Kidney epithelial cell (primary cell): ENCODE measurements around the gene TNRC6C. TPM values are rescaled to one million over a fixed set of nuclear protein-coding genes. Genes with fewer than 3 reads are reported as not detected.
"Not testable (repeated sequence)": the region's sequence is repeated elsewhere in the genome, so short reads cannot be mapped to it uniquely, and the experiment has no call there.

Source experiments
- DNase-seq: peaks from one replicate; pipeline ENCODE4 v3.0.0-alpha.2; 2010; ENCODE audit warnings: low read depth
- H3K27me3 ChIP-seq: 2 replicates; pipeline ENCODE4 v1.6.0; 2011; ENCODE audit warnings: low read length; ENCODE audit not compliant: control insufficient read depth, insufficient read depth
- H3K36me3 ChIP-seq: 2 replicates; pipeline ENCODE4 v1.5.1; 2011; ENCODE audit warnings: low read length; ENCODE audit not compliant: control insufficient read depth, insufficient read depth
- H3K4me3 ChIP-seq: 2 replicates; pipeline ENCODE4 v1.5.1; 2011; ENCODE audit warnings: low read depth, mild to moderate bottlenecking, control low read depth, low read length
- CTCF ChIP-seq: IDR thresholded peaks from 2 replicates; pipeline ENCODE4 v1.5.1; 2011; ENCODE audit warnings: mild to moderate bottlenecking, moderate library complexity, low read length, control low read depth, inconsistent platforms; ENCODE audit not compliant: insufficient read depth, poor library complexity, severe bottlenecking
- total RNA-seq: library from RNA; depleted of rRNA; stranded (reverse); fragments of >200 nt; gene quantifications from 2 replicates; pipeline ENCODE4 v1.2.3, GENCODE V29; 2015

TNRC6C gene
- total RNA-seq, 1 donor from 2014 or later: 5.3 TPM

DNA sequence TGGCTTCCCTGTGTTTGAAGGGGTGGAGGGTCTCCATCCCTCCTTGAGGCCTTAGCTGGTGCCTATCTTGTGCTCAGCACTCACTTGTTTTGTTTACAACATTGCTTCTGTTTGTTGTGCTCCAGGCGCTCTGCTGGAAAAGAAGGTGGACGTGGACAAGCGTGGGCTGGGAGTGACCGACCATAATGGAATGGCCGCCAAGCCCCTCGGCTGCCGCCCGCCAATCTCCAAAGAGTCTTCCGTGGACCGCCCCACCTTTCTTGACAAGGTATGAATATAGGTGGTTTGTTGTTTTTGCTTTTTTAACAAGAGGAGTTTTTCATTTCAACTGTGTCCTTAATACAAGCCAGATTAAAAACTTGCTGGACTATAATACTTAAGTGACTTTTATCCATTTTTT, 116.5 kb downstream of the TNRC6C start:
- H3K36me3 ChIP-seq: peaks cover 2% of the 10 kb centered on the region
- DNase-seq: no peak
- H3K27me3 ChIP-seq: no peaks in the 10 kb centered on the region
- no peak overlapping the region for H3K4me3 ChIP-seq
- no peak for TF ChIP-seq CTCF

GRCh38 chr17:78075545-78075944, 117.0 kb downstream of the TNRC6C start:
- TF ChIP-seq CTCF: no peak
- H3K27me3 ChIP-seq: no peaks in the 10 kb centered on the region
- H3K36me3 ChIP-seq: peaks cover 2% of the 10 kb centered on the region
- DNase-seq: no peak
- no peak overlapping the region for H3K4me3 ChIP-seq

GRCh38 chr17:78079253-78079652, 120.8 kb downstream of the TNRC6C start:
- DNase-seq: no peak
- Histone ChIP-seq H3K27me3 (no peaks in the 10 kb centered on the region), H3K36me3 (peaks cover 1% of the 10 kb centered on the region), H3K4me3 (no peak overlapping the region)
- TF ChIP-seq CTCF: no peak

- Histone ChIP-seq H3K27me3 (no peaks in the 10 kb centered on the region), H3K36me3 (no peaks in the 10 kb centered on the region), H3K4me3 (no peak overlapping the region)
- DNase-seq: no peak
- TF ChIP-seq CTCF: no peak
Observed at GRCh38 chr17:78081551-78081950, 123.0 kb downstream of the TNRC6C start.

- H3K27me3 ChIP-seq, H3K4me3 ChIP-seq, DNase-seq, H3K36me3 ChIP-seq: not testable (repeated sequence)
Observed at GRCh38 chr17:78082355-78082872, 123.9 kb downstream of the TNRC6C start.

DNA sequence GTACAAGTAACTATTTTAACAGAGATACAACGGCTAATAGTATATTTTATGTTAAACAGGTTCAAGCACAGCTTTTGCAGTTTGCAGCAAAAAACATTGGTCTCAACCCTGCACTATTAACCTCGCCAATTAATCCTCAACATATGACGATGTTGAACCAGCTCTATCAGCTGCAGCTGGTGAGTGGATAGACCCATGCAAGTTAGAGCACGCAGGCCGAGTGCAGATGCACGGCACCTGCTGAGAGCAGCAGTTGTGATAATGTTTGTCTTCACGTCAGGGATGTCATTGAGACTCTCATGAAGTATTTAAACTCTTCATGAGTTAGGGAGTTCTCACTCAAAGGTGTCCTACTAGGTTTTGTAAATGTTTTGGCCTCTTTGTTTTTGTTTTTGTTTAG, 124.5 kb downstream of the TNRC6C start:
- DNase-seq: no peak
- no peak for TF ChIP-seq CTCF
- Histone ChIP-seq H3K4me3 (no peak overlapping the region), H3K27me3 (no peaks in the 10 kb centered on the region), H3K36me3 (no peaks in the 10 kb centered on the region)
